IMR-90 (cell line): ENCODE measurements around the gene NKX6-2. TPM values are rescaled to one million over a fixed set of nuclear protein-coding genes. Genes with fewer than 3 reads are reported as not detected.

ENCODE experiments used
- ATAC-seq: fragments of 200-7000 bp; cut with Tn5 transposase; 2 replicates; pipeline ENCODE4 v1.9.1; 2020; ENCODE audit warnings: low read depth, mild to moderate bottlenecking, moderate library complexity
- BruUV-seq: library from RNA; stranded (reverse); fragments of 400-500 nt; replicated peaks from 2 replicates; lab custom pipeline; 2021; lab: Mats Ljungman, UMichigan
- CTCF ChIA-PET: fragments of 300-600 bp; formaldehyde crosslinking; extraction: SDS; loops from one replicate; lab custom pipeline; 2021; ENCODE audit warnings: antibody characterized with exemption; lab: Yijun Ruan, JAX
- POLR2A ChIA-PET: fragments of 300-600 bp; sonication (Branson Sonifier 250); formaldehyde crosslinking; loops from one replicate; lab custom pipeline; 2022; ENCODE audit warnings: antibody characterized with exemption; ENCODE audit not compliant: unreplicated experiment; lab: Charles Lee
- DNase-seq: peaks from one replicate; pipeline ENCODE4 v3.0.0; 2013
- H2AFZ ChIP-seq: replicated peaks from 2 replicates; pipeline ENCODE3; 2013; ENCODE audit warnings: low read length, mild to moderate bottlenecking; ENCODE audit not compliant: poor library complexity
- H2AK5ac ChIP-seq: 2 replicates; pipeline ENCODE4 v1.6.1; 2013; ENCODE audit warnings: low read depth, low read length, inconsistent platforms
- H2AK9ac ChIP-seq: replicated peaks from 2 replicates; pipeline ENCODE3; 2013; ENCODE audit warnings: mild to moderate bottlenecking, low read depth, low read length, moderate library complexity; ENCODE audit not compliant: poor library complexity
- H2BK120ac ChIP-seq: 2 replicates; pipeline ENCODE4 v1.6.1; 2013; ENCODE audit warnings: low read depth, low read length, inconsistent platforms
- H2BK15ac ChIP-seq: 3 replicates; pipeline ENCODE4 v1.6.1; 2013; ENCODE audit warnings: low read depth, low read length, inconsistent platforms
- H2BK20ac ChIP-seq: 2 replicates; pipeline ENCODE4 v1.6.1; 2013; ENCODE audit warnings: low read depth, mild to moderate bottlenecking, inconsistent platforms, low read length, moderate library complexity
- H2BK5ac ChIP-seq: 2 replicates; pipeline ENCODE4 v1.6.1; 2013; ENCODE audit warnings: mild to moderate bottlenecking, low read depth, low read length, inconsistent platforms; ENCODE audit not compliant: poor library complexity, severe bottlenecking
- H3K14ac ChIP-seq: replicated peaks from 2 replicates; pipeline ENCODE4 v1.6.1; 2013; ENCODE audit warnings: low read depth, low read length, inconsistent platforms
- H3K18ac ChIP-seq: 2 replicates; pipeline ENCODE4 v1.6.1; 2013; ENCODE audit warnings: low read depth, low read length, control low read depth
- H3K23ac ChIP-seq: 2 replicates; pipeline ENCODE4 v1.6.1; 2013; ENCODE audit warnings: low read depth, low read length, inconsistent platforms
- H3K27ac ChIP-seq: 2 replicates; pipeline ENCODE4 v1.5.1; 2013; ENCODE audit warnings: mild to moderate bottlenecking, control low read depth, low read length; ENCODE audit not compliant: insufficient read depth
- H3K27me3 ChIP-seq: 2 replicates; pipeline ENCODE4 v1.6.1; 2013; ENCODE audit warnings: low read length; ENCODE audit not compliant: control insufficient read depth, insufficient read depth
- H3K36me3 ChIP-seq: 2 replicates; pipeline ENCODE4 v1.6.1; 2013; ENCODE audit warnings: low read length, mixed read lengths; ENCODE audit not compliant: control insufficient read depth, insufficient read depth
- H3K4ac ChIP-seq: 2 replicates; pipeline ENCODE4 v1.6.1; 2013; ENCODE audit warnings: low read depth, low read length, inconsistent platforms
- H3K4me1 ChIP-seq: 2 replicates; pipeline ENCODE4 v1.6.1; 2013; ENCODE audit warnings: low read length, mixed read lengths; ENCODE audit not compliant: control insufficient read depth, insufficient read depth
- H3K4me2 ChIP-seq: 2 replicates; pipeline ENCODE4 v1.6.1; 2013; ENCODE audit warnings: low read depth, mild to moderate bottlenecking, control low read depth, low read length, moderate library complexity
- H3K4me3 ChIP-seq: 2 replicates; pipeline ENCODE4 v1.5.1; 2013; ENCODE audit warnings: low read depth, mild to moderate bottlenecking, control low read depth, low read length, moderate library complexity; ENCODE audit not compliant: insufficient read depth
- H3K56ac ChIP-seq: 2 replicates; pipeline ENCODE4 v1.6.1; 2013; ENCODE audit warnings: low read length, inconsistent platforms; ENCODE audit not compliant: insufficient read depth; ENCODE audit errors: extremely low read depth
- H3K79me1 ChIP-seq, 2 experiments: 2 replicates each; pipeline ENCODE4 v1.6.1; 2013; ENCODE audit warnings: low read length in 2 of 2, inconsistent platforms in 1 of 2, low read depth in 1 of 2
- H3K9ac ChIP-seq: 2 replicates; pipeline ENCODE4 v1.6.1; 2013; ENCODE audit warnings: low read depth, low read length, control low read depth
- H3K9me1 ChIP-seq: 2 replicates; pipeline ENCODE4 v1.6.1; 2013; ENCODE audit warnings: low read length, inconsistent platforms; ENCODE audit not compliant: insufficient read depth
- H3K9me3 ChIP-seq: 2 replicates; pipeline ENCODE4 v1.6.1; 2013; ENCODE audit warnings: low read length; ENCODE audit not compliant: control insufficient read depth, insufficient read depth
- H4K20me1 ChIP-seq: 2 replicates; pipeline ENCODE4 v1.6.1; 2013; ENCODE audit warnings: low read length, inconsistent platforms; ENCODE audit not compliant: insufficient read depth
- H4K5ac ChIP-seq: 2 replicates; pipeline ENCODE4 v1.6.1; 2013; ENCODE audit warnings: mild to moderate bottlenecking, low read depth, low read length, control low read depth
- H4K8ac ChIP-seq, 2 experiments: 2 replicates each; pipeline ENCODE4 v1.6.1; 2013; ENCODE audit warnings: low read depth in 2 of 2, low read length in 2 of 2, control low read depth in 1 of 2, inconsistent platforms in 1 of 2
- H4K91ac ChIP-seq: 2 replicates; pipeline ENCODE4 v1.6.1; 2013; ENCODE audit warnings: low read depth, low read length, inconsistent platforms; ENCODE audit not compliant: insufficient read depth
- BHLHE40 ChIP-seq: fragments of 150-350 bp; IDR thresholded peaks from 2 replicates; pipeline ENCODE4 v1.6.1; 2016; ENCODE audit warnings: mild to moderate bottlenecking, low read depth, low read length
- CEBPB ChIP-seq: IDR thresholded peaks from 2 replicates; pipeline ENCODE4 v1.6.1; 2012; ENCODE audit warnings: low read depth, low read length, improper control_type of control experiment
- CHD1 ChIP-seq: IDR thresholded peaks from 2 replicates; pipeline ENCODE4 v1.6.1; 2012; ENCODE audit warnings: low read depth, low read length, improper control_type of control experiment
- ELK1 ChIP-seq: fragments of 150-350 bp; IDR thresholded peaks from 2 replicates; pipeline ENCODE4 v1.6.1; 2016; ENCODE audit warnings: low read depth, mild to moderate bottlenecking, low read length, moderate library complexity, borderline replicate concordance
- FOS ChIP-seq: fragments of 150-350 bp; IDR thresholded peaks from 2 replicates; pipeline ENCODE4 v1.6.1; 2016; ENCODE audit warnings: low read depth, low read length
- MAFK ChIP-seq: IDR thresholded peaks from 2 replicates; pipeline ENCODE4 v1.6.1; 2012; ENCODE audit warnings: low read depth, low read length, improper control_type of control experiment
- MAZ ChIP-seq: IDR thresholded peaks from 2 replicates; pipeline ENCODE4 v1.6.1; 2012; ENCODE audit warnings: low read depth, mild to moderate bottlenecking, low read length, improper control_type of control experiment, moderate library complexity, borderline replicate concordance
- NFE2L2 ChIP-seq: fragments of 150-350 bp; IDR thresholded peaks from 2 replicates; pipeline ENCODE4 v1.6.1; 2016; ENCODE audit warnings: low read depth, mild to moderate bottlenecking, low read length
- POLR2A ChIP-seq: IDR thresholded peaks from 2 replicates; pipeline ENCODE4 v1.6.1; 2012; ENCODE audit warnings: mild to moderate bottlenecking, low read depth, low read length
- RAD21 ChIP-seq: IDR thresholded peaks from 2 replicates; pipeline ENCODE4 v1.6.1; 2012; ENCODE audit warnings: low read length, improper control_type of control experiment
- RCOR1 ChIP-seq: IDR thresholded peaks from 2 replicates; pipeline ENCODE4 v1.6.1; 2012; ENCODE audit warnings: mild to moderate bottlenecking, low read length, improper control_type of control experiment; ENCODE audit not compliant: insufficient replicate concordance
- RFX5 ChIP-seq: IDR thresholded peaks from 2 replicates; pipeline ENCODE4 v1.8.0; 2012; ENCODE audit warnings: low read depth, mild to moderate bottlenecking, low read length, moderate library complexity
- SMC3 ChIP-seq: fragments of 150-350 bp; IDR thresholded peaks from 2 replicates; pipeline ENCODE4 v1.6.1; 2016; ENCODE audit warnings: low read depth, mild to moderate bottlenecking, antibody characterized with exemption, low read length, moderate library complexity
- USF2 ChIP-seq: fragments of 150-350 bp; IDR thresholded peaks from 2 replicates; pipeline ENCODE4 v1.6.1; 2017; ENCODE audit warnings: mild to moderate bottlenecking, antibody characterized with exemption, low read length, low read depth
- WGBS, 2 experiments: methylation state at CpG; one replicate each; pipeline versions ENCODE4 v1.1.5 to v1.1.7; 2013; ENCODE audit warnings: missing lambda C conversion rate in 2 of 2; ENCODE audit not compliant: insufficient read length in 1 of 2; ENCODE audit errors: extremely low coverage in 2 of 2; 5-methylcytosine and 5-hydroxymethylcytosine counted together
- dilution Hi-C: fragments of 300-500 bp; cut with HindIII; formaldehyde crosslinking; loops from one replicate; pipeline ENCODE4 v1.14.3; 2018; ENCODE audit warnings: low sequenced_read_pairs; ENCODE audit not compliant: unreplicated experiment
- in situ Hi-C: fragments of 300-500 bp; cut with MboI; formaldehyde crosslinking; loops from 3 replicates; pipeline ENCODE4 v1.14.3; 2019; ENCODE audit warnings: low sequenced_read_pairs, inconsistent platforms, mixed read lengths
- intact Hi-C: fragments of 100-400 bp; cut with micrococcal nuclease; formaldehyde crosslinking; loops from 2 replicates; pipeline ENCODE4 v1.10.0; 2022
- polyA plus RNA-seq, 3 experiments: library from polyadenylated mRNA; depleted of rRNA; stranded (reverse); fragments of >200 nt; gene quantifications; 2 replicates each; pipeline ENCODE4 v1.2.3, GENCODE V29; 2012; ENCODE audit warnings: low replicate concordance in 1 of 3
- total RNA-seq: library from RNA; depleted of rRNA; stranded (reverse); fragments of >200 nt; gene quantifications from 2 replicates; pipeline ENCODE4 v1.2.3, GENCODE V29; 2012
- TF ChIP-seq, protein P1 (sequence below): conservative IDR thresholded peaks from 2 replicates; pipeline ENCODE4 v1.5.1; 2012; ENCODE audit warnings: mild to moderate bottlenecking, low read depth, low read length, improper control_type of control experiment

Gene NKX6-2
- total and polyA plus RNA-seq, 2 of the 4 experiments (the other 2 are of a cell fraction): not detected

DNA sequence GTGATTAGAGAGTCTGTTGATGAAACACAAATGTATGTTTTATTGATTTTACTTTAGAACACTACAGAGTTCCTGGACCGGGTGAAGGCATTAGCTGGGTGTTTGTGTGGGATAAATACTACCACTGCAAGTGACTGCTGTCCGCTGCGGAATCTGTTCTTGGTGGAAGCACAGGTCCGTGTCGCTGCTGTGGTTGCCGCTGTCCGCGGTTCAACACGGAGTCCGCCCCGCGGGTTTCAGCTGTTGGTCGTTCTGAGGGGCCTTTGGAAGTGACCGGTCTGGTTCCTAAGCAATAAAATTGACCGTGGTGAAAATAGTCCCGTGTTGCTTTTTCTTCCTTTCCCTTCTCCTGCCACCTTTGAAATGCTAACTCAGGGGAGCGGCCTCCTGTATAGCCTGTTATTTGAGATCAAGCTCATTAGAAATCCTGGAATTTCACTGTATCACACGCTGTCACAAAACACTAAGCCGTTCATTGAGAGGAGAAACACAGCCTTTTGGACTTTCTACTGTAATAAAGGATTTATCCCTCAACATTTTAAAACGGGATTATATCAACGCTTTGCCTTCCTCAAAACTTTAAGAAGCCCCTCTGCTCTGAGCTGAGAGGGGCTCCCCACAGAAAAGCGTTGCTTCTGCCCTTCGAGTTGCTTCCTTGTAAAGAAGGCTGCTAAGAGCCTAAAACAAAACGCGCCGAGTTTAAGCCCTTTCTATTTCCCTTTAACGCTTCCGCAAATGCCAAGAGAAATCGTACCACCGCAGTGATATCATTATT is 2.6 kb downstream of the NKX6-2 start:
- no peak overlapping the region for H3K4me3 ChIP-seq
- H3K9me1 ChIP-seq: no peaks in the 10 kb centered on the region
- H2BK5ac ChIP-seq: no peak overlapping the region
- H3K36me3 ChIP-seq: peaks cover 8% of the 10 kb centered on the region
- H3K27me3 ChIP-seq: peaks cover 45% of the 10 kb centered on the region
- peaks cover 5% of the 10 kb centered on the region; the same call in 1 of the 2 replicates for H3K9me3 ChIP-seq
- no peak overlapping the region for H4K91ac ChIP-seq
- H3K9ac ChIP-seq: no peak overlapping the region
- WGBS, 2 experiments: 88% methylated on average over 11 of the region's 30 CpGs; no CpG with 5 or more reads in 1 of the 2 experiments
- H3K4me1 ChIP-seq: no peaks in the 10 kb centered on the region
- ChIA-PET CTCF (no interaction called here), POLR2A (no interaction called here)
- H4K8ac ChIP-seq: no peak overlapping the region
- no peak for TF ChIP-seq SMC3
- no peak for TF ChIP-seq CHD1
- no peak for TF ChIP-seq NFE2L2
- TF ChIP-seq, protein P1, sequence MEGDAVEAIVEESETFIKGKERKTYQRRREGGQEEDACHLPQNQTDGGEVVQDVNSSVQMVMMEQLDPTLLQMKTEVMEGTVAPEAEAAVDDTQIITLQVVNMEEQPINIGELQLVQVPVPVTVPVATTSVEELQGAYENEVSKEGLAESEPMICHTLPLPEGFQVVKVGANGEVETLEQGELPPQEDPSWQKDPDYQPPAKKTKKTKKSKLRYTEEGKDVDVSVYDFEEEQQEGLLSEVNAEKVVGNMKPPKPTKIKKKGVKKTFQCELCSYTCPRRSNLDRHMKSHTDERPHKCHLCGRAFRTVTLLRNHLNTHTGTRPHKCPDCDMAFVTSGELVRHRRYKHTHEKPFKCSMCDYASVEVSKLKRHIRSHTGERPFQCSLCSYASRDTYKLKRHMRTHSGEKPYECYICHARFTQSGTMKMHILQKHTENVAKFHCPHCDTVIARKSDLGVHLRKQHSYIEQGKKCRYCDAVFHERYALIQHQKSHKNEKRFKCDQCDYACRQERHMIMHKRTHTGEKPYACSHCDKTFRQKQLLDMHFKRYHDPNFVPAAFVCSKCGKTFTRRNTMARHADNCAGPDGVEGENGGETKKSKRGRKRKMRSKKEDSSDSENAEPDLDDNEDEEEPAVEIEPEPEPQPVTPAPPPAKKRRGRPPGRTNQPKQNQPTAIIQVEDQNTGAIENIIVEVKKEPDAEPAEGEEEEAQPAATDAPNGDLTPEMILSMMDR: no peak
- no peak for TF ChIP-seq USF2
- no peak for TF ChIP-seq MAFK
- TF ChIP-seq MAZ: no peak
- no peak for TF ChIP-seq BHLHE40
- TF ChIP-seq RFX5: no peak
- no peak for TF ChIP-seq ELK1
- no peak for TF ChIP-seq CEBPB
- no peak for TF ChIP-seq RCOR1
- no peak for TF ChIP-seq RAD21
- TF ChIP-seq POLR2A: no peak
- TF ChIP-seq FOS: no peak
- in situ Hi-C loops: no loop called here
- no peak overlapping the region for H3K23ac ChIP-seq
- no peak overlapping the region for H2BK15ac ChIP-seq
- H2AK9ac ChIP-seq: no peak overlapping the region
- no peak overlapping the region for H2AFZ ChIP-seq
- no peaks in the 10 kb centered on the region for H3K79me1 ChIP-seq
- no peak for ATAC-seq
- DNase-seq: no peak
- H3K4ac ChIP-seq: no peak overlapping the region
- H3K56ac ChIP-seq: no peak overlapping the region
- intact Hi-C loops: no loop called here
- dilution Hi-C loops: no loop called here
- H2BK20ac ChIP-seq: no peak overlapping the region
- H4K5ac ChIP-seq: no peak overlapping the region
- H3K18ac ChIP-seq: no peak overlapping the region
- no peak overlapping the region for H2BK120ac ChIP-seq
- H2AK5ac ChIP-seq: no peak overlapping the region
- no TSS peak for BruUV-seq
- H3K27ac ChIP-seq: no peak overlapping the region
- no peak overlapping the region for H3K14ac ChIP-seq
- H3K4me2 ChIP-seq: no peak overlapping the region
- H4K20me1 ChIP-seq: no peaks in the 10 kb centered on the region
